SK-MEL-5 (cell line): ENCODE data around the gene PAK1IP1. TPM values are rescaled to one million over a fixed set of nuclear protein-coding genes. Genes with fewer than 3 reads are reported as not detected.
A peak's percentile ranks its signal among the peaks of the same experiment; 100 is the strongest.
"Not testable (repeated sequence)": the region's sequence is repeated elsewhere in the genome, so short reads cannot be mapped to it uniquely, and the experiment has no call there.

Experiments
- DNase-seq: peaks from one replicate; pipeline ENCODE4 v3.0.0-alpha.2; 2016; ENCODE audit warnings: low read depth, low spot score
- in situ Hi-C: cut with HindIII; loops from 2 replicates; pipeline ENCODE4 v1.10.0; 2016; ENCODE audit warnings: low sequenced_read_pairs, high pct_unique_total_duplicates, low pct_unique_long_range_greater_than_20kb
- polyA plus RNA-seq, 2 experiments: library from polyadenylated mRNA; depleted of rRNA; stranded (reverse); fragments of >200 nt; gene quantifications; 2 replicates each; pipeline ENCODE4 v1.2.3, GENCODE V29; 2015
- total RNA-seq: library from RNA; depleted of rRNA; stranded (reverse); fragments of >200 nt; shearing (Covaris generic); gene quantifications from 2 replicates; pipeline ENCODE4 v1.2.3, GENCODE V29; 2014; rRNA removed

The PAK1IP1 gene
- total RNA-seq, result 60.4 and 74.8 TPM in 2 replicates
- polyA plus RNA-seq (2015; cell fraction: cytosol; rRNA removed), result 23.4 and 34.1 TPM in 2 replicates
- 28.1 and 29.7 TPM in 2 replicates for polyA plus RNA-seq (2015; cell fraction: nucleus; rRNA removed)

- in situ Hi-C loops, result no loop called here
- DNase-seq, result peak; percentile 98
Measured at GRCh38 chr6:10694302-10695085, at the start of gene PAK1IP1, which contains the start of gene C6orf52. TSS of gene PAK1IP1 (plus strand) at chr6:10694972. CDS start at chr6:10694986, 14 bp downstream. TSS of gene C6orf52 (minus strand) at chr6:10694616. CDS start at chr6:10687550, 7,066 bp downstream.

GRCh38 chr6:10655508-10656055 is 39.2 kb upstream of the PAK1IP1 start:
- in situ Hi-C loops, result no loop called here
- DNase-seq, result no peak

- DNase-seq, result no peak
- in situ Hi-C loops, result no loop called here
Measured at GRCh38 chr6:10658910-10659698, 35.7 kb upstream of the PAK1IP1 start.

GRCh38 chr6:10659699-10660348 is 34.9 kb upstream of the PAK1IP1 start:
- in situ Hi-C loops, result no loop called here
- DNase-seq, result no peak

GRCh38 chr6:10660431-10661191 is 34.2 kb upstream of the PAK1IP1 start:
- in situ Hi-C loops, DNase-seq: not testable (repeated sequence)

- in situ Hi-C loops, result no loop called here
Measured at GRCh38 chr6:10662207-10662606, 32.6 kb upstream of the PAK1IP1 start.

GRCh38 chr6:10662742-10663141 is 32.0 kb upstream of the PAK1IP1 start:
- no peak for DNase-seq
- in situ Hi-C loops, result no loop called here

More at GRCh38 chr6:10662207-10662606, 32.6 kb upstream of the PAK1IP1 start:
- DNase-seq, result no peak

GRCh38 chr6:10665595-10665994 is 29.2 kb upstream of the PAK1IP1 start:
- in situ Hi-C loops, DNase-seq: not testable (repeated sequence)

- DNase-seq, result no peak
- in situ Hi-C loops, result no loop called here
Measured at GRCh38 chr6:10668126-10668917, 26.4 kb upstream of the PAK1IP1 start.

GRCh38 chr6:10676403-10676802 is 18.4 kb upstream of the PAK1IP1 start:
- DNase-seq, result no peak
- in situ Hi-C loops, result no loop called here

- in situ Hi-C loops, result no loop called here
- no peak for DNase-seq
Measured at GRCh38 chr6:10678456-10678855, 16.3 kb upstream of the PAK1IP1 start.

GRCh38 chr6:10681795-10682194 is 13.0 kb upstream of the PAK1IP1 start:
- in situ Hi-C loops, result no loop called here
- no peak for DNase-seq

- no peak for DNase-seq
- in situ Hi-C loops, result no loop called here
Measured at GRCh38 chr6:10682355-10682988, 12.3 kb upstream of the PAK1IP1 start.

- in situ Hi-C loops, result no loop called here
- no peak for DNase-seq
Measured at GRCh38 chr6:10684618-10685017, 10.2 kb upstream of the PAK1IP1 start.

- DNase-seq, result no peak
- in situ Hi-C loops, result no loop called here
Measured at GRCh38 chr6:10685092-10685915, 9.5 kb upstream of the PAK1IP1 start.
